Activated naive CD4-positive, alpha-beta T cell treated with anti-CD3 and anti-CD28 coated beads for 36 hours (primary cell): ENCODE measurements around the gene PRKCE. TPM values are rescaled to one million over a fixed set of nuclear protein-coding genes. Genes with fewer than 3 reads are reported as not detected.

ENCODE experiments used
- CTCF ChIA-PET: fragments of 350-600 bp; sonication (Branson Sonifier 250); formaldehyde crosslinking; loops from one replicate; lab custom pipeline; 2021; ENCODE audit warnings: antibody characterized with exemption; lab: Charles Lee
- DNase-seq: peaks from one replicate; pipeline ENCODE4 v3.0.0-alpha.2; 2020
- H3K27ac Mint-ChIP-seq: one replicate; pipeline ENCODE4 v1.8.0; 2021; ENCODE audit warnings: mild to moderate bottlenecking, mixed read lengths
- H3K27me3 Mint-ChIP-seq: one replicate; pipeline ENCODE4 v1.8.0; 2021; ENCODE audit warnings: low read depth, mixed read lengths
- H3K36me3 Mint-ChIP-seq: one replicate; pipeline ENCODE4 v1.8.0; 2021; ENCODE audit warnings: low read depth, mixed read lengths
- H3K4me1 Mint-ChIP-seq: one replicate; pipeline ENCODE4 v1.8.0; 2021; ENCODE audit warnings: low read depth, mixed read lengths
- H3K4me3 Mint-ChIP-seq: one replicate; pipeline ENCODE4 v1.8.0; 2021; ENCODE audit warnings: mild to moderate bottlenecking, moderate library complexity, mixed read lengths
- H3K9me3 Mint-ChIP-seq: one replicate; pipeline ENCODE4 v1.8.0; 2021; ENCODE audit warnings: mixed read lengths
- intact Hi-C: fragments of 100-400 bp; cut with micrococcal nuclease; formaldehyde crosslinking; loops from one replicate; pipeline ENCODE4 v1.15.1; 2023
- total RNA-seq, 2 experiments: library from RNA; stranded (reverse); gene quantifications; one replicate each; pipeline ENCODE4 v1.2.3, GENCODE V29; 2021

PRKCE gene
- total RNA-seq, 2 experiments from 2014 or later: 9.4 to 10.6 TPM

GRCh38 chr2:45741161-45741850, 89.8 kb downstream of the PRKCE start:
- no peak for DNase-seq
- Mint-ChIP-seq H3K36me3 (peaks cover 2% of the 10 kb centered on the region), H3K27me3 (no peaks in the 10 kb centered on the region), H3K9me3 (no peaks in the 10 kb centered on the region), H3K4me1 (peaks cover 5% of the 10 kb centered on the region), H3K27ac (no peak overlapping the region), H3K4me3 (no peak overlapping the region)
- CTCF ChIA-PET: no interaction called here
- intact Hi-C loops: no loop called here

- intact Hi-C loops: no loop called here
- no peak for DNase-seq
- Mint-ChIP-seq H3K9me3 (peaks cover 12% of the 10 kb centered on the region), H3K4me1 (peaks cover 5% of the 10 kb centered on the region), H3K27ac (no peak overlapping the region), H3K36me3 (peaks cover 4% of the 10 kb centered on the region), H3K27me3 (no peaks in the 10 kb centered on the region), H3K4me3 (no peak overlapping the region)
- CTCF ChIA-PET: interaction anchor here (0.6 kb wide), 1 partner anchor 105 kb away, joined by 3 read pairs; no protein-coding TSS in a partner anchor
These were observed 92.3 kb downstream of the PRKCE start for GRCh38 chr2:45743531-45744396.

GRCh38 chr2:45745231-45745630, 93.8 kb downstream of the PRKCE start:
- DNase-seq: no peak
- H3K27me3 Mint-ChIP-seq: no peaks in the 10 kb centered on the region
- H3K9me3 Mint-ChIP-seq: peaks cover 12% of the 10 kb centered on the region
- CTCF ChIA-PET: no interaction called here
- intact Hi-C loops: no loop called here
- H3K4me1 Mint-ChIP-seq: peaks cover 12% of the 10 kb centered on the region
- no peak overlapping the region for H3K27ac Mint-ChIP-seq
- no peak overlapping the region for H3K4me3 Mint-ChIP-seq
- peaks cover 4% of the 10 kb centered on the region for H3K36me3 Mint-ChIP-seq

GRCh38 chr2:45746888-45747287, 95.4 kb downstream of the PRKCE start:
- H3K27me3 Mint-ChIP-seq: no peaks in the 10 kb centered on the region
- H3K4me3 Mint-ChIP-seq: no peak overlapping the region
- CTCF ChIA-PET: no interaction called here
- intact Hi-C loops: no loop called here
- H3K27ac Mint-ChIP-seq: no peak overlapping the region
- peaks cover 18% of the 10 kb centered on the region for H3K4me1 Mint-ChIP-seq
- H3K9me3 Mint-ChIP-seq: peaks cover 12% of the 10 kb centered on the region
- no peak for DNase-seq
- peaks cover 4% of the 10 kb centered on the region for H3K36me3 Mint-ChIP-seq

GRCh38 chr2:45747363-45747762, 95.9 kb downstream of the PRKCE start:
- no peak overlapping the region for H3K4me3 Mint-ChIP-seq
- intact Hi-C loops: no loop called here
- no peak overlapping the region for H3K27ac Mint-ChIP-seq
- peaks cover 12% of the 10 kb centered on the region for H3K9me3 Mint-ChIP-seq
- no peaks in the 10 kb centered on the region for H3K27me3 Mint-ChIP-seq
- CTCF ChIA-PET: no interaction called here
- DNase-seq: no peak
- H3K4me1 Mint-ChIP-seq: peaks cover 18% of the 10 kb centered on the region
- peaks cover 4% of the 10 kb centered on the region for H3K36me3 Mint-ChIP-seq

GRCh38 chr2:45748239-45748638, 96.8 kb downstream of the PRKCE start:
- no peak for DNase-seq
- no peak overlapping the region for H3K4me3 Mint-ChIP-seq
- H3K9me3 Mint-ChIP-seq: peaks cover 12% of the 10 kb centered on the region
- CTCF ChIA-PET: no interaction called here
- no peak overlapping the region for H3K27ac Mint-ChIP-seq
- intact Hi-C loops: no loop called here
- peaks cover 18% of the 10 kb centered on the region for H3K4me1 Mint-ChIP-seq
- H3K27me3 Mint-ChIP-seq: no peaks in the 10 kb centered on the region
- H3K36me3 Mint-ChIP-seq: peaks cover 4% of the 10 kb centered on the region

- Mint-ChIP-seq H3K4me3 (no peak overlapping the region), H3K9me3 (peaks cover 12% of the 10 kb centered on the region), H3K27ac (peak overlapping the region; percentile 52), H3K36me3 (peaks cover 4% of the 10 kb centered on the region), H3K4me1 (peaks cover 18% of the 10 kb centered on the region), H3K27me3 (no peaks in the 10 kb centered on the region)
- intact Hi-C loops: no loop called here
- CTCF ChIA-PET: no interaction called here
- no peak for DNase-seq
These were observed 98.5 kb downstream of the PRKCE start for GRCh38 chr2:45750001-45750400.

- Mint-ChIP-seq H3K36me3 (peaks cover 4% of the 10 kb centered on the region), H3K9me3 (peaks cover 12% of the 10 kb centered on the region), H3K27ac (peak overlapping the region; percentile 52), H3K27me3 (no peaks in the 10 kb centered on the region), H3K4me3 (no peak overlapping the region), H3K4me1 (peaks cover 18% of the 10 kb centered on the region)
- DNase-seq: no peak
- CTCF ChIA-PET: no interaction called here
- intact Hi-C loops: no loop called here
These were observed 99.0 kb downstream of the PRKCE start for GRCh38 chr2:45750484-45750883.

GRCh38 chr2:45753381-45753780, 101.9 kb downstream of the PRKCE start:
- H3K9me3 Mint-ChIP-seq: no peaks in the 10 kb centered on the region

GRCh38 chr2:45754131-45755010, 102.9 kb downstream of the PRKCE start:
- Mint-ChIP-seq H3K27ac (no peak overlapping the region), H3K27me3 (no peaks in the 10 kb centered on the region), H3K9me3 (no peaks in the 10 kb centered on the region), H3K4me3 (no peak overlapping the region), H3K4me1 (peaks cover 16% of the 10 kb centered on the region), H3K36me3 (no peaks in the 10 kb centered on the region)
- intact Hi-C loops: no loop called here
- DNase-seq: no peak
- CTCF ChIA-PET: interaction anchor here (0.6 to 1.2 kb wide), 3 partner anchors 105 to 1190 kb away, joined by 3 read pairs; no protein-coding TSS in a partner anchor

More at GRCh38 chr2:45753381-45753780, 101.9 kb downstream of the PRKCE start:
- Mint-ChIP-seq H3K27me3 (no peaks in the 10 kb centered on the region), H3K27ac (no peak overlapping the region), H3K4me3 (no peak overlapping the region), H3K36me3 (no peaks in the 10 kb centered on the region), H3K4me1 (peaks cover 18% of the 10 kb centered on the region)
- intact Hi-C loops: no loop called here
- CTCF ChIA-PET: interaction anchor here (1.2 kb wide), 1 partner anchor 104 kb away, joined by 3 read pairs; no protein-coding TSS in a partner anchor
- no peak for DNase-seq

GRCh38 chr2:45755585-45756335, 104.3 kb downstream of the PRKCE start:
- peaks cover 3% of the 10 kb centered on the region for H3K4me1 Mint-ChIP-seq
- no peaks in the 10 kb centered on the region for H3K27me3 Mint-ChIP-seq
- intact Hi-C loops: no loop called here
- no peak overlapping the region for H3K27ac Mint-ChIP-seq
- CTCF ChIA-PET: no interaction called here
- H3K36me3 Mint-ChIP-seq: no peaks in the 10 kb centered on the region
- H3K9me3 Mint-ChIP-seq: no peaks in the 10 kb centered on the region
- no peak overlapping the region for H3K4me3 Mint-ChIP-seq
- DNase-seq: no peak
